GM12878 (cell line): ENCODE data around the gene TXNRD1. TPM values are rescaled to one million over a fixed set of nuclear protein-coding genes. Genes with fewer than 3 reads are reported as not detected.

ENCODE experiments used
- ATAC-seq: fragments of 200-7000 bp; cut with Tn5 transposase; 3 replicates; pipeline ENCODE4 v1.9.1; 2020; ENCODE audit warnings: mild to moderate bottlenecking, moderate library complexity
- BruUV-seq: library from RNA; stranded (reverse); fragments of 400-500 nt; replicated peaks from 2 replicates; lab custom pipeline; 2021; lab: Mats Ljungman, UMichigan
- CTCF ChIA-PET: fragments of 300-600 bp; sonication (Branson Sonifier 250); formaldehyde crosslinking; extraction: SDS; loops from one replicate; lab custom pipeline; 2021; ENCODE audit warnings: inconsistent platforms; lab: Yijun Ruan, JAX
- POLR2A ChIA-PET: fragments of 350-600 bp; formaldehyde crosslinking; extraction: SDS; loops from one replicate; lab custom pipeline; 2021; ENCODE audit warnings: inconsistent platforms; lab: Charles Lee
- RAD21 ChIA-PET: fragments of 300-600 bp; sonication (Branson Sonifier 250); formaldehyde crosslinking; loops from one replicate; lab custom pipeline; 2023; ENCODE audit warnings: antibody characterized with exemption; ENCODE audit not compliant: unreplicated experiment; lab: Charles Lee
- SMC1A ChIA-PET: fragments of 300-600 bp; sonication (Branson Sonifier 250); formaldehyde crosslinking; loops from one replicate; lab custom pipeline; 2023; ENCODE audit not compliant: unreplicated experiment, uncharacterized antibody; lab: Charles Lee
- DNase-seq: peaks from one replicate; pipeline ENCODE4 v3.0.0-alpha.2; 2011; ENCODE audit warnings: low read depth, low spot score
- FAIRE-seq: peaks from 3 replicates; lab custom pipeline; 2011; peaks lifted over from hg19 to GRCh38; lab: Jason Lieb, UNC
- H2AFZ ChIP-seq: 2 replicates; pipeline ENCODE4 v1.6.0; 2011; ENCODE audit warnings: low read depth, low read length, control low read depth; ENCODE audit not compliant: control insufficient read depth
- H3K27ac ChIP-seq: 2 replicates; pipeline ENCODE4 v1.5.1; 2011; ENCODE audit warnings: control low read depth; ENCODE audit not compliant: control insufficient read depth, insufficient read depth
- H3K27me3 ChIP-seq, 2 experiments: replicated peaks in 1 of 2; 2 replicates each; pipeline versions ENCODE4 v1.6.0 to v1.6.1; 2011; ENCODE audit warnings: low read length in 1 of 2; ENCODE audit not compliant: control insufficient read depth in 2 of 2, insufficient read depth in 2 of 2
- H3K36me3 ChIP-seq, 2 experiments: 2 replicates each; pipeline ENCODE4 v1.5.1; 2011; ENCODE audit warnings: low read length in 1 of 2; ENCODE audit not compliant: control insufficient read depth in 2 of 2, insufficient read depth in 2 of 2
- H3K4me1 ChIP-seq: 2 replicates; pipeline ENCODE4 v1.6.1; 2011; ENCODE audit warnings: mild to moderate bottlenecking, low read length, moderate library complexity, mixed read lengths; ENCODE audit not compliant: control insufficient read depth, insufficient read depth
- H3K4me2 ChIP-seq: 2 replicates; pipeline ENCODE4 v1.6.0; 2011; ENCODE audit warnings: control low read depth; ENCODE audit not compliant: control insufficient read depth, insufficient read depth
- H3K4me3 ChIP-seq: fragments of 200-600 bp; sonication (generic); 2 replicates; pipeline ENCODE4 v1.5.1; 2016
- H3K79me2 ChIP-seq: 2 replicates; pipeline ENCODE4 v1.6.0; 2011; ENCODE audit warnings: low read length; ENCODE audit not compliant: control insufficient read depth, insufficient read depth
- H3K9ac ChIP-seq: 2 replicates; pipeline ENCODE4 v1.8.0; 2011; ENCODE audit warnings: low read length, control low read depth, mixed read lengths; ENCODE audit not compliant: control insufficient read depth, insufficient read depth
- H3K9me3 ChIP-seq: replicated peaks from 3 replicates; pipeline ENCODE4 v1.5.1; 2011; ENCODE audit warnings: mild to moderate bottlenecking, low read length; ENCODE audit not compliant: control insufficient read depth, insufficient read depth
- H4K20me1 ChIP-seq: 2 replicates; pipeline ENCODE4 v1.6.0; 2011; ENCODE audit not compliant: control insufficient read depth, insufficient read depth
- BHLHE40 ChIP-seq, 2 experiments: fragments of 450-650 bp in 1 of 2; IDR thresholded peaks; 2 replicates each; pipeline ENCODE4 v1.6.1; 2011 to 2017; ENCODE audit warnings: low read depth in 2 of 2, borderline replicate concordance in 1 of 2, improper control_type of control experiment in 1 of 2, low read length in 1 of 2, mild to moderate bottlenecking in 1 of 2
- BMI1 ChIP-seq: fragments of 450-650 bp; IDR thresholded peaks from 2 replicates; pipeline ENCODE4 v1.6.1; 2016; ENCODE audit warnings: mild to moderate bottlenecking, moderate library complexity, borderline replicate concordance
- HDAC6 ChIP-seq: fragments of 200-600 bp; sonication (generic); IDR thresholded peaks from one replicate; pipeline ENCODE4 v1.8.0; 2017; ENCODE audit warnings: antibody characterized with exemption; ENCODE audit not compliant: unreplicated experiment
- LARP7 ChIP-seq: fragments of 450-650 bp; IDR thresholded peaks from 2 replicates; pipeline ENCODE4 v1.6.1; 2017; ENCODE audit warnings: mild to moderate bottlenecking
- NFIC ChIP-seq: IDR thresholded peaks from 2 replicates; pipeline ENCODE4 v1.6.1; 2012; ENCODE audit warnings: low read depth, mild to moderate bottlenecking, inconsistent platforms, low read length, moderate library complexity
- NFYB ChIP-seq: IDR thresholded peaks from 2 replicates; pipeline ENCODE4 v1.6.1; 2011; ENCODE audit warnings: low read depth, mild to moderate bottlenecking, low read length, improper control_type of control experiment, moderate library complexity; ENCODE audit not compliant: insufficient read depth
- POLR2A ChIP-seq: IDR thresholded peaks from 2 replicates; pipeline ENCODE4 v1.6.1; 2011; ENCODE audit warnings: low read depth, mild to moderate bottlenecking, low read length
- POLR2AphosphoS5 ChIP-seq: IDR thresholded peaks from 2 replicates; pipeline ENCODE4 v1.6.1; 2011; ENCODE audit warnings: mild to moderate bottlenecking, low read length, inconsistent platforms
- SMC3 ChIP-seq: IDR thresholded peaks from 2 replicates; pipeline ENCODE4 v1.6.1; 2011; ENCODE audit warnings: low read length, improper control_type of control experiment, borderline replicate concordance
- SUPT20H ChIP-seq: IDR thresholded peaks from 2 replicates; pipeline ENCODE4 v1.6.1; 2011; ENCODE audit warnings: low read depth, mild to moderate bottlenecking, low read length, moderate library complexity, borderline replicate concordance; ENCODE audit not compliant: control insufficient read depth
- WGBS: methylation state at CpG from one replicate; pipeline ENCODE4 v1.1.6; 2016; ENCODE audit warnings: low lambda C conversion rate; ENCODE audit not compliant: insufficient replicate concordance, insufficient coverage; ENCODE audit errors: missing lambda C conversion rate; 5-methylcytosine and 5-hydroxymethylcytosine counted together
- in situ Hi-C: fragments of 300-500 bp; cut with MboI; formaldehyde crosslinking; loops from 9 replicates; pipeline ENCODE4 v1.14.3; 2018; ENCODE audit warnings: mixed read lengths
- intact Hi-C: fragments of 100-400 bp; cut with micrococcal nuclease; formaldehyde crosslinking; loops from one replicate; pipeline ENCODE4 v1.14.2; 2022; ENCODE audit not compliant: unreplicated experiment
- polyA plus RNA-seq, 11 experiments: library from polyadenylated mRNA; depleted of rRNA in 4 of 11; unstranded in 6 of 11; stranded (reverse) in 5 of 11; fragments of >200 nt; fragmentation: Nextera tagmentation in 4 of 11; fragmentation: Illumina TruSeq in 1 of 11; extraction: Ambion mirVana in 4 of 11; extraction: Trizol in 1 of 11; gene quantifications; 1 replicate in 1 of 11; 2 replicates in 10 of 11; pipeline versions ENCODE4 v1.2.1 to v1.2.3, GENCODE V29; 2011 to 2016; ENCODE audit warnings: inconsistent platforms in 2 of 11, missing spikeins in 2 of 11, low read depth in 1 of 11
- total RNA-seq, 4 experiments: library from RNA; depleted of rRNA in 3 of 4; stranded (reverse); fragments of >200 nt in 3 of 4; fragmentation: Illumina TruSeq in 1 of 4; extraction: Trizol in 1 of 4; gene quantifications; 2 replicates each; pipeline versions ENCODE4 v1.2.1 to v1.2.3, GENCODE V29; 2013 to 2021
- TF ChIP-seq, protein P1 (sequence below): IDR thresholded peaks from 2 replicates; pipeline ENCODE4 v1.6.1; 2012; ENCODE audit warnings: low read depth, low read length, improper control_type of control experiment
- TF ChIP-seq, protein P2 (sequence below): fragments of 150-350 bp; IDR thresholded peaks from 2 replicates; pipeline ENCODE4 v1.6.1; 2014; ENCODE audit warnings: mild to moderate bottlenecking, low read depth, low read length
- TF ChIP-seq, protein P3 (sequence below): IDR thresholded peaks from 2 replicates; pipeline ENCODE4 v1.6.1; 2011; ENCODE audit warnings: low read depth, mild to moderate bottlenecking, low read length, moderate library complexity, borderline replicate concordance; ENCODE audit errors: extremely low read depth

The TXNRD1 gene
- total and polyA plus RNA-seq, 10 of the 15 experiments (the other 5 are each of a cell fraction or from before 2014, with no cell fraction given) = 52.6 to 84.6 (median 67.8) TPM

DNA sequence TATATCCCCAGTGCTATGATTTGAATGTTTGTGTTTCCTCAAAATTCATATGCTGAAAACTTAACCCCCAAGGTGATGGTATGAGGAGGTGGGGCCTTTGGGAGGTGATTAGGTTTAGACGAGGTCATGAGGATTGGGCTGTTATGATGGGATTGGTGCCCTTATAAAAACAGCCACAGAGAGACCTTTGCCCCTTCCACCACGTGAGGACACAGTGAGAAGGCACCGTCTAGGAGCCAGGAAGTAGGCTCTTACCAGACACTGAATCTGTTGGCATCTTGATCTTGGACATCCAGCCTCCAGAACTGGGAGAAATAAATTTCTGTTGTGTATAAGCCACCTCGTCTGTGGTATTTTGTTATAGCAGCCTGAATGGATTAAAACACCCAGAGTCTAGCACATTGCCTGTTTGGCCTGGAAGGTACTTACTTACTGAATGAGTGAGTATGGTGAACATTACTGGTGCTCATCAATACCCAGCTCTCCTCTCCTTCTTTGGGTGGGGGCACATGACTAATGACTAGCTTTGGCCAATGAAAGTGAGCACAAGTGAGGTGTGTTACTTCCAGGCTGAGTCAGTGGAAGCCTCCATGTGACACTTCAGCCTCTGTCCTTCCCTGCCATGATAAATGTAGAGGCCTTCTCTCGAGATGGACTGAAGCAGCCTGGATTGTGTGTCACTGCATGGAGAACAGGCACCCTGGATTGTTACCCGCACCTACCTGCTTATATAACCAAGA is 168.7 kb downstream of the TXNRD1 start (continued):
- 0 out of 4 replicates have a peak, but pooled peaks of 1 of the 2 experiments have one; percentile 11 for TF ChIP-seq BHLHE40 (IDR thresholded peaks at IDR 0.05; ENCODE audit: borderline replicate concordance in 1 of 2, low read depth in 2 of 2, low read length in 1 of 2)
- no peak for TF ChIP-seq SMC3

DNA sequence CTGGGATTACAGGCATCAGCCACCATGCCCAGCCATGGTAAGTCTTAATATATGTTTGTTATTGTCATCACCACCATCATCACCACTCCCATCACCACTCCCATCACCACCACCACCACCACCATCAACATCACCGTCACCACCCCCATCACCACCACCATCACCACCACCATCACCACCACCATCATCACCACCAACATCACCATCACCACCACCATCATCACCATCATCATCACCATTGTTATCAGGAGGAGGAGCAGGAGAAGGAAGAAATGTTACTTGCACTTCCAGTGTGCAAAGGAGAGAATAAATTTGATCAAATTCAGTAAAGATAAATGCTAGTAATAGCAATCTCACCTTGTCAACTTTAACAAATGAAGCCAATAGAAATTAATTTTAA is 169.9 kb downstream of the TXNRD1 start:
- no peak for DNase-seq
- no peak overlapping the region for H2AFZ ChIP-seq
- no peak for ATAC-seq
- FAIRE-seq = no peak
- in situ Hi-C loops = no loop called here
- 91% methylated on average over 1 of the region's 1 CpG for WGBS
- H3K4me2 ChIP-seq = no peak overlapping the region
- H3K4me3 ChIP-seq = no peak overlapping the region
- H3K27me3 ChIP-seq = no peaks in the 10 kb centered on the region
- no peaks in the 10 kb centered on the region for H3K9me3 ChIP-seq
- intact Hi-C loops = no loop called here
- no TSS peak for BruUV-seq
- POLR2A ChIA-PET = no interaction called here
- TF ChIP-seq NFIC = no peak
- TF ChIP-seq POLR2A = no peak
- no peak for TF ChIP-seq SUPT20H
- TF ChIP-seq, protein P1, sequence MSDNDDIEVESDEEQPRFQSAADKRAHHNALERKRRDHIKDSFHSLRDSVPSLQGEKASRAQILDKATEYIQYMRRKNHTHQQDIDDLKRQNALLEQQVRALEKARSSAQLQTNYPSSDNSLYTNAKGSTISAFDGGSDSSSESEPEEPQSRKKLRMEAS = no peak
- TF ChIP-seq LARP7 = no peak
- no peak for TF ChIP-seq BMI1
- TF ChIP-seq, protein P2, sequence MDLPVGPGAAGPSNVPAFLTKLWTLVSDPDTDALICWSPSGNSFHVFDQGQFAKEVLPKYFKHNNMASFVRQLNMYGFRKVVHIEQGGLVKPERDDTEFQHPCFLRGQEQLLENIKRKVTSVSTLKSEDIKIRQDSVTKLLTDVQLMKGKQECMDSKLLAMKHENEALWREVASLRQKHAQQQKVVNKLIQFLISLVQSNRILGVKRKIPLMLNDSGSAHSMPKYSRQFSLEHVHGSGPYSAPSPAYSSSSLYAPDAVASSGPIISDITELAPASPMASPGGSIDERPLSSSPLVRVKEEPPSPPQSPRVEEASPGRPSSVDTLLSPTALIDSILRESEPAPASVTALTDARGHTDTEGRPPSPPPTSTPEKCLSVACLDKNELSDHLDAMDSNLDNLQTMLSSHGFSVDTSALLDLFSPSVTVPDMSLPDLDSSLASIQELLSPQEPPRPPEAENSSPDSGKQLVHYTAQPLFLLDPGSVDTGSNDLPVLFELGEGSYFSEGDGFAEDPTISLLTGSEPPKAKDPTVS = no peak
- TF ChIP-seq NFYB = no peak
- no peak for TF ChIP-seq POLR2AphosphoS5
- TF ChIP-seq, protein P3, sequence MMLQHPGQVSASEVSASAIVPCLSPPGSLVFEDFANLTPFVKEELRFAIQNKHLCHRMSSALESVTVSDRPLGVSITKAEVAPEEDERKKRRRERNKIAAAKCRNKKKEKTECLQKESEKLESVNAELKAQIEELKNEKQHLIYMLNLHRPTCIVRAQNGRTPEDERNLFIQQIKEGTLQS = no peak
- TF ChIP-seq HDAC6 = no peak
- TF ChIP-seq, all 136 proteins: peak for 0
- Histone ChIP-seq H3K9ac (no peak overlapping the region), H3K27ac (no peak overlapping the region), H3K36me3 (no peaks in the 10 kb centered on the region), H3K79me2 (no peaks in the 10 kb centered on the region), H4K20me1 (no peaks in the 10 kb centered on the region), H3K4me1 (no peaks in the 10 kb centered on the region)
- SMC1A ChIA-PET = interaction anchor here (1.4 to 3.4 kb wide), 2 partner anchors 131 to 668 kb away, joined by 3 to 12 read pairs; no protein-coding TSS in a partner anchor
- CTCF ChIA-PET = no interaction called here
- RAD21 ChIA-PET = no interaction called here
